ENCODE data around the gene FLOT2. TPM values are rescaled to one million over a fixed set of nuclear protein-coding genes. Genes with fewer than 3 reads are reported as not detected.

FLOT2 gene
- polyA plus RNA-seq, 1 donor (not counting 4 experiments of a cell fraction or from before 2014, with no cell fraction given) = 67.2 TPM

DNA sequence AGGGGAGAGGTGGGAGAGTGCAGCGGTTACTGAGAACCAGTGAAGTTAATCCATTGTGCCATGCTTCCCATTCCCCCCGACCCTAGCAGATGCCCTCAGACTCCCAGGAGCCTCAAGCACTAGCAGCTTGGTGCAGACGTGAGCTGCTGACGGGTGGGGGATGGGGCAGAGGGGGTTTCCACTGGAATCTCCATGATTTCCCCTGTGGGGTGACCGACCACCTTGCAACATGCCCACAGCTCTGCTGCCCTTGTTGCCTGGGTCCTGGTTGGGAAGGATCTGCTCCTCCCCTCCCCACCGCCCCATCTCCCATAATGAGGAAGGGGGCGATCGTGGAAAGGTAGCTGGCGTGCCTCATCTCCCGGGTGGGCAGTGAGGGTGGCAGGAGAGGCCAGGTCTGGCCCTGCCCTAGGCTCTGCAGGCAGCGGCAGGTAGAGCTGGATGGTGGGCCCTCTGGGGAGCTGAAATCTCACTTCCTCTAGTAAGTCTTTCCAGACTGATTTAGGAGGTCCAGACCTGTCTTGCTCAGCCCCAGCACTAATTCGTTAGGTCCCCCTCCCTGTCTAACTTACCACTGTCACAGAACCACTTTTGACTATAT, 9.6 kb downstream of the FLOT2 start:
- H3K4me3 ChIP-seq (ENCODE audit: control insufficient read depth in 2 of 3, extremely low read depth in 1 of 3, insufficient read depth in 2 of 3, low read depth in 1 of 3, low read length in 3 of 3) = no peak overlapping the region
- peaks cover 4% of the 10 kb centered on the region for H3K4me1 ChIP-seq (ENCODE audit: control insufficient read depth, extremely low read depth, insufficient read depth, low read length)
- TF ChIP-seq, protein P1, sequence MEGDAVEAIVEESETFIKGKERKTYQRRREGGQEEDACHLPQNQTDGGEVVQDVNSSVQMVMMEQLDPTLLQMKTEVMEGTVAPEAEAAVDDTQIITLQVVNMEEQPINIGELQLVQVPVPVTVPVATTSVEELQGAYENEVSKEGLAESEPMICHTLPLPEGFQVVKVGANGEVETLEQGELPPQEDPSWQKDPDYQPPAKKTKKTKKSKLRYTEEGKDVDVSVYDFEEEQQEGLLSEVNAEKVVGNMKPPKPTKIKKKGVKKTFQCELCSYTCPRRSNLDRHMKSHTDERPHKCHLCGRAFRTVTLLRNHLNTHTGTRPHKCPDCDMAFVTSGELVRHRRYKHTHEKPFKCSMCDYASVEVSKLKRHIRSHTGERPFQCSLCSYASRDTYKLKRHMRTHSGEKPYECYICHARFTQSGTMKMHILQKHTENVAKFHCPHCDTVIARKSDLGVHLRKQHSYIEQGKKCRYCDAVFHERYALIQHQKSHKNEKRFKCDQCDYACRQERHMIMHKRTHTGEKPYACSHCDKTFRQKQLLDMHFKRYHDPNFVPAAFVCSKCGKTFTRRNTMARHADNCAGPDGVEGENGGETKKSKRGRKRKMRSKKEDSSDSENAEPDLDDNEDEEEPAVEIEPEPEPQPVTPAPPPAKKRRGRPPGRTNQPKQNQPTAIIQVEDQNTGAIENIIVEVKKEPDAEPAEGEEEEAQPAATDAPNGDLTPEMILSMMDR (optimal IDR thresholded peaks at IDR 0.05 in 1 of 3, IDR thresholded peaks at IDR 0.05 in 1 of 3, conservative IDR thresholded peaks at IDR 0.05 in 1 of 3; ENCODE audit: extremely low read depth in 1 of 3, insufficient read depth in 2 of 3, low read length in 3 of 3) = no peak
- H3K9ac ChIP-seq (ENCODE audit: control insufficient read depth, extremely low read depth, insufficient read depth, low read length) = no peak overlapping the region
- FAIRE-seq (no peak), DNase-seq (ENCODE audit: low read depth, low spot score) (no peak)
- no peaks in the 10 kb centered on the region for H3K9me3 ChIP-seq (ENCODE audit: control insufficient read depth, low read depth, low read length)
- H4K20me1 ChIP-seq (ENCODE audit: control insufficient read depth, extremely low read depth, insufficient read depth, low read length) = no peaks in the 10 kb centered on the region
- peaks cover 14 to 15% of the 10 kb centered on the region in 2 experiments for H3K36me3 ChIP-seq (ENCODE audit: control insufficient read depth in 2 of 2, extremely low read depth in 1 of 2, insufficient read depth in 2 of 2, low read length in 2 of 2)
- H3K27me3 ChIP-seq (ENCODE audit: control insufficient read depth, extremely low read depth, insufficient read depth, low read length) = no peaks in the 10 kb centered on the region
- H3K79me2 ChIP-seq (ENCODE audit: control insufficient read depth, insufficient read depth, low read length) = peaks cover 4% of the 10 kb centered on the region
- H3K27ac ChIP-seq (ENCODE audit: control insufficient read depth, insufficient read depth, low read length) = no peak overlapping the region
- dilution Hi-C loops (cut with MboI; ENCODE audit: extremely low pct_ligation_motif_present, low sequenced_read_pairs) = no loop called here
- H2AFZ ChIP-seq (ENCODE audit: control insufficient read depth, low read length) = no peak overlapping the region
- no peak overlapping the region for H3K4me2 ChIP-seq (ENCODE audit: control insufficient read depth, extremely low read depth, insufficient read depth, low read depth, low read length)
- H3K9me1 ChIP-seq (ENCODE audit: control insufficient read depth, extremely low read depth, insufficient read depth, low read length) = no peaks in the 10 kb centered on the region

GRCh38 chr17:28885951-28886350, 11.6 kb downstream of the FLOT2 start:
- Histone ChIP-seq H2AFZ (ENCODE audit: control insufficient read depth, low read length) (no peak overlapping the region), H3K9me1 (ENCODE audit: control insufficient read depth, extremely low read depth, insufficient read depth, low read length) (no peaks in the 10 kb centered on the region), H4K20me1 (ENCODE audit: control insufficient read depth, extremely low read depth, insufficient read depth, low read length) (no peaks in the 10 kb centered on the region), H3K4me2 (ENCODE audit: control insufficient read depth, extremely low read depth, insufficient read depth, low read depth, low read length) (no peak overlapping the region), H3K36me3 (ENCODE audit: control insufficient read depth in 2 of 2, extremely low read depth in 1 of 2, insufficient read depth in 2 of 2, low read length in 2 of 2) (peaks cover 27% of the 10 kb centered on the region in 2 experiments), H3K9me3 (ENCODE audit: control insufficient read depth, low read depth, low read length) (no peaks in the 10 kb centered on the region), H3K79me2 (ENCODE audit: control insufficient read depth, insufficient read depth, low read length) (no peaks in the 10 kb centered on the region), H3K4me1 (ENCODE audit: control insufficient read depth, extremely low read depth, insufficient read depth, low read length) (peaks cover 2% of the 10 kb centered on the region), H3K27ac (ENCODE audit: control insufficient read depth, insufficient read depth, low read length) (no peak overlapping the region), H3K9ac (ENCODE audit: control insufficient read depth, extremely low read depth, insufficient read depth, low read length) (no peak overlapping the region), H3K4me3 (ENCODE audit: control insufficient read depth in 2 of 3, extremely low read depth in 1 of 3, insufficient read depth in 2 of 3, low read depth in 1 of 3, low read length in 3 of 3) (no peak overlapping the region), H3K27me3 (ENCODE audit: control insufficient read depth, extremely low read depth, insufficient read depth, low read length) (no peaks in the 10 kb centered on the region)
- dilution Hi-C loops (cut with MboI; ENCODE audit: extremely low pct_ligation_motif_present, low sequenced_read_pairs) = no loop called here
- DNase-seq (ENCODE audit: low read depth, low spot score) (no peak), FAIRE-seq (no peak)
- TF ChIP-seq, protein P1 (optimal IDR thresholded peaks at IDR 0.05 in 1 of 3, IDR thresholded peaks at IDR 0.05 in 1 of 3, conservative IDR thresholded peaks at IDR 0.05 in 1 of 3; ENCODE audit: extremely low read depth in 1 of 3, insufficient read depth in 2 of 3, low read length in 3 of 3) = no peak
- TF ChIP-seq EZH2 (IDR thresholded peaks at IDR 0.05; ENCODE audit: low read length) = no peak

All from keratinocyte (primary cell).